Activated CD4-positive, alpha-beta T cell treated with anti-CD3 and anti-CD28 coated beads, Interleukin-2, amount 10 ng/mL, durations not matched to agents 7 days and 5 days (primary cell): ENCODE results near the gene PDIA4. TPM values are rescaled to one million over a fixed set of nuclear protein-coding genes. Genes with fewer than 3 reads are reported as not detected.
"Not testable (repeated sequence)": the region's sequence is repeated elsewhere in the genome, so short reads cannot be mapped to it uniquely, and the experiment has no call there.

Experiments
- CTCF ChIA-PET: fragments of 350-600 bp; sonication (Branson Sonifier 250); formaldehyde crosslinking; loops from one replicate; lab custom pipeline; 2021; ENCODE audit warnings: antibody characterized with exemption; lab: Charles Lee
- POLR2A ChIA-PET: fragments of 350-600 bp; sonication (Branson Sonifier 250); formaldehyde crosslinking; loops from one replicate; lab custom pipeline; 2021; ENCODE audit warnings: antibody characterized with exemption; lab: Charles Lee
- DNase-seq: peaks from one replicate; pipeline ENCODE4 v3.0.0-alpha.2; 2020
- H3K27ac Mint-ChIP-seq: one replicate; pipeline ENCODE4 v1.8.0; 2021; ENCODE audit warnings: mild to moderate bottlenecking, moderate library complexity, mixed read lengths
- H3K27me3 Mint-ChIP-seq: one replicate; pipeline ENCODE4 v1.8.0; 2021; ENCODE audit warnings: mixed read lengths
- H3K36me3 Mint-ChIP-seq: one replicate; pipeline ENCODE4 v1.8.0; 2021; ENCODE audit warnings: low read depth, mixed read lengths
- H3K4me1 Mint-ChIP-seq: one replicate; pipeline ENCODE4 v1.8.0; 2021; ENCODE audit warnings: mixed read lengths
- H3K4me3 Mint-ChIP-seq: one replicate; pipeline ENCODE4 v1.8.0; 2021; ENCODE audit warnings: mild to moderate bottlenecking, moderate library complexity, mixed read lengths
- H3K9me3 Mint-ChIP-seq: one replicate; pipeline ENCODE4 v1.8.0; 2021; ENCODE audit warnings: mixed read lengths
- total RNA-seq, 2 experiments: library from RNA; stranded (reverse); gene quantifications; one replicate each; pipeline ENCODE4 v1.2.3, GENCODE V29; 2021

PDIA4 gene
- total RNA-seq, 2 experiments from 2014 or later = 94.8 to 97.4 TPM

DNA sequence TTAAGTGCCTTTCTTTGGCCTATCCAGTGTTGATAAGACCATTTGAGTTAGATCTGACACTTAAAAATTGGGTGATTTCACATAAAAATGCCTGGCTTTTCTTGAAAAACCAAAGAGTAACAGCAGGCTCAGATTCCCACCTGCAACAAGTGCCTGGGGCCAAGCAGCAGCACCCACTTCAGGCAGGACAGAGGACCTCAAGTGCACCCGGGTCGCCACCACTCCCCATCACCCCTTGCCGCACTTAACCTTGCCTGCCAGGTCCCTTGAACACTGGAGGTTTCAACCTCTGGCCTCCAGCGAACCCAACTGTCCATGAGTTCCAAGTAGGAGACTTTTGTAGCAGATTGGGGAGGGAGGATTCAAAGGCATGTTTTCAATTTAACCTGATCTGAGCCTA is 30.8 kb downstream of the PDIA4 start:
- H3K36me3 Mint-ChIP-seq = peaks cover 3% of the 10 kb centered on the region
- no peaks in the 10 kb centered on the region for H3K9me3 Mint-ChIP-seq
- DNase-seq = no peak
- H3K4me3 Mint-ChIP-seq = no peak overlapping the region
- no peaks in the 10 kb centered on the region for H3K27me3 Mint-ChIP-seq
- no peaks in the 10 kb centered on the region for H3K4me1 Mint-ChIP-seq
- ChIA-PET CTCF (no interaction called here), POLR2A (no interaction called here)
- no peak overlapping the region for H3K27ac Mint-ChIP-seq

DNA sequence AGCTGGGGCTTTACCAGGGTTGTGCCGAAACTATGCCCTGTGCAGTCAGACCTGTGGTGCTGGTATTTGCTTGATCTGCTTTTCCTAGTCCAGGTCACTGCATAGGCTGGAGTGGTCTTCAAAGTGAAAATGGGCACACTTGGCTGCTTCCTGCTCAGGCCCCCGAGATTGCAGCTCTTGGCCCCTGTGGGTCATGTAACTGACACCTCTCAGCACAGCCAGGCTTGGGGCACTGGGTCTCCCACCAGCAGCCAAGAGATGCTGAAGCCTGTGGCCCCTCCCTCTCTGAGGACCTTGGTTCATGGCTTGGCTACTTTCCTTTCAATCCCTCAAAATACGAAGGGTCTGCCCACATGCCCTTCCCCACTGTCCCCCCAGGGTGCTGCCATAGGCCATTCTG is 33.7 kb downstream of the PDIA4 start:
- ChIA-PET POLR2A (no interaction called here), CTCF (interaction anchor here (0.7 to 1.7 kb wide), 3 partner anchors 11 to 79 kb away, joined by 3 to 5 read pairs (median 4); no protein-coding TSS in a partner anchor)
- no peak overlapping the region for H3K27ac Mint-ChIP-seq
- H3K4me1 Mint-ChIP-seq = no peaks in the 10 kb centered on the region
- H3K9me3 Mint-ChIP-seq = no peaks in the 10 kb centered on the region
- no peak overlapping the region for H3K4me3 Mint-ChIP-seq
- no peaks in the 10 kb centered on the region for H3K27me3 Mint-ChIP-seq
- DNase-seq = no peak
- H3K36me3 Mint-ChIP-seq = no peaks in the 10 kb centered on the region

DNA sequence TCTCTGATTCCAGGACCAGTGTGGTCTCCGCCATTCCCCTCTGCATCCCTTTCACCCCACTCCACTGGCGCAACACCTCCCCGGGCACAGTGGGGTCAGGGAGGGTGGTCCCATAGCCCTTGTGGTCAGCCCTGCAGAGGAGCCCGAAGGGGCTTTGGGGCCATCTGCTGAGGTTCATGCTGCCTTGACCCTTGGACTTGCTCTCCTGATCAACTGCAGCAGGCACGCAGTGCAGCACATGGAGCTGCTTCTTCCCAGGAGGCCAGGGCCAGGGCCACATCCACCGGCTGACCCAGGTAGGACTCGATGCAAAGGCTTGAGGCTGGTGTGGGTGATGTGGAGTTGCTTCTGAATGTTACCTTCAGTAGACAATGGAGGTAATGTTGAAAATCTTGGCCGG is 35.1 kb downstream of the PDIA4 start:
- POLR2A ChIA-PET = no interaction called here
- no peaks in the 10 kb centered on the region for H3K9me3 Mint-ChIP-seq
- DNase-seq = no peak
- H3K36me3 Mint-ChIP-seq = no peaks in the 10 kb centered on the region
- peaks cover 8% of the 10 kb centered on the region for H3K4me1 Mint-ChIP-seq
- peaks cover 3% of the 10 kb centered on the region for H3K27me3 Mint-ChIP-seq
- H3K4me3 Mint-ChIP-seq = no peak overlapping the region
- CTCF ChIA-PET = interaction anchor here (1.6 to 1.7 kb wide), 3 partner anchors 10 to 61 kb away, joined by 3 to 5 read pairs (median 4); no protein-coding TSS in a partner anchor
- no peak overlapping the region for H3K27ac Mint-ChIP-seq

DNA sequence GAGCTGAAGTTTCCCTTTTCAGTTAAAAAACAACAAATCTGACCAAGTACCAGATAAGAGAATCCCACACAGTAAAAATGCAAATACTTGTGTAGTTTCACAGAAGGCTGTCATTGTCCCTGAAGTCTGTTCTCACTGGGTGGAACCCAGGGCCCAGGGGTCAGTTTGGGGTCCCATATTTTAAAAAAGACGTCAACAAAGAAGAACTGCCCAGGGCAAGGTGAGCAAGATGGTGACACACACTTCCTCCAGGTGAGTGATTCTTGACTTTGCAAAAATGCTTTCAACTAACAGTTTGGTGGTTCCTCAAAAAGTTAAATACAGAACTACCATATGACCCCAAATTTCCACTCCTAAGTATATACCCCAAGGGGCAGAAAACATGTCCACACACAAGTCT is 36.8 kb downstream of the PDIA4 start:
- Mint-ChIP-seq H3K27me3 (peaks cover 6% of the 10 kb centered on the region), H3K36me3 (peaks cover 2% of the 10 kb centered on the region), H3K9me3 (no peaks in the 10 kb centered on the region), H3K4me1 (peaks cover 23% of the 10 kb centered on the region), H3K27ac (no peak overlapping the region), H3K4me3 (no peak overlapping the region)
- POLR2A ChIA-PET = no interaction called here
- no peak for DNase-seq
- CTCF ChIA-PET = interaction anchor here (0.9 to 2.4 kb wide), 2 partner anchors 9 to 14 kb away, joined by 3 to 10 read pairs; no protein-coding TSS in a partner anchor

DNA sequence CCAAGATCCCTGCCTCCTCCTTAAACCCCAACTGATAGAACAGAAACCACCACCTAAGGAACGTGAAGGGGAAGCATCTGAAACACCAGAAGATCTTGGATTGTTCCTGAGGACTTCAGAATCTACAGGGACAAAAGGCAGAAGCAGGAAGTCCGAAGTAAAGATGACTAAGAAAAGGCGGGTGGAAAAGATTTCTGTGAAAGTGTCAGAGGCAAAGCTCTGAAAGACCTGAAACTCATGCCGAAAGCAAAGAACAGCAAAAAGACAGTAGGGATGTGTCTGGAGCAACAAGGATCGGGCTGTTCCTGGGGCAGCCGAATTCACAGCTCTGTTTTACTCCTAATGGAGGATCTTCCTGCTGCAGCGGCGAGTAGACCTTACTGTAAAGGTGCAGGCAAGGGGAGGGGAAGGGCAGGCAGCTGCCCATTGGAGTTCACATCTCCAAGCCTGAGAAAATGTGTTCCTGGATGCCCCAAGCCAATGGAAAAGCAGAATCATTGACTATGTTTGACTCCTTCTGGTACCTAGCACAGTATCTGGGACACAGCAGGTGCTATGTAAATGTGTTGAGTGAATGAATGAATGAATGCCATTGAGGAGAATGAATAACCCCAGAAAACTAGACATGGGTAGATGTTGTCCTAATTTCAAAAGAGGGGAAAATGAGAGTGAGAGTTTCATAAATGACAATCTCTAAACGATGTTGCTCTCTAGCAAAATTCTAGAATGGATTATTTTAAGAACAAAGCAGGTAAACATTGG is 40.4 kb downstream of the PDIA4 start:
- Mint-ChIP-seq H3K4me1 (peaks cover 46% of the 10 kb centered on the region), H3K4me3 (peak overlapping the region; percentile 93), H3K27ac (peak overlapping the region; percentile 95), H3K27me3 (peaks cover 26% of the 10 kb centered on the region), H3K9me3 (no peaks in the 10 kb centered on the region), H3K36me3 (peaks cover 2% of the 10 kb centered on the region)
- no peak for DNase-seq
- ChIA-PET POLR2A (no interaction called here), CTCF (interaction anchor here (0.6 to 2.0 kb wide), 4 partner anchors 12 to 78 kb away, joined by 3 to 9 read pairs (median 6); no protein-coding TSS in a partner anchor)

DNA sequence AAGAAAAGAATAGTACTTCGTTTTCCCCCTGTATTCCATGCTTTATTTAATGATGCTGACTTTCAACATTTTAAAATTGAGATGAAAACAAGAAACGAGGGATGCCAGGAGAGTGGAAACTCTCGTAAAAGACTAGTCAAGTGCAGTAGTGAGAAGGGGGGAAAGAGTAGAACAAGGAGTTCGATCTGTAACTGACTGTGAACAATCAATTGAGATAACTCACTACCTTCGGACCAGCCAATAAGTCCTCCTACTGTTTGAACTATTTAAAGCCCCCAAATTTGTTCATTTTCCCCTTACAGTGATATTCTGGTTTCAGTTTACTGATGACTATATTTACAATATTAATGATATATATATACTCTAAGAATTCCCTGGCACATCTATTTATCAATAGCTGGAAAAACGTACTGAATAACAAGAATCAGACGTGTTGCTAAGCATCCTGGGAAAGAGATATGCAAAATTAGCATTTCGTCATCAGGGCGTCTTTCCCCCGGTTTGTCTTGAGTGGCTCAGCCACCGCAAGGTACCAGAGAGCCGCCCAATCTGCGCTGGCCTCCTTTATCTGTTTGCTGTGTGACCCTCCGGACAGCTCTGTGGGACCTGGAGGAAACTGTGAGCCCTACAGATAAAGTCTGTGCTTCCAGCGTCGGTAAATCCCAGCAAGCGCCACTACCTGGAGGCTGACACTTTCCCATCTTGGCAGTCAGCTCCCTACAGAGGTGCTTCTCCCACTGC is 41.1 kb downstream of the PDIA4 start:
- no peaks in the 10 kb centered on the region for H3K9me3 Mint-ChIP-seq
- H3K27ac Mint-ChIP-seq = peak overlapping the region; percentile 95
- peak; percentile 89 for DNase-seq
- H3K4me3 Mint-ChIP-seq = peak overlapping the region; percentile 93
- H3K27me3 Mint-ChIP-seq = peaks cover 28% of the 10 kb centered on the region
- POLR2A ChIA-PET = no interaction called here
- CTCF ChIA-PET = interaction anchor here (0.6 to 2.0 kb wide), 5 partner anchors 12 to 79 kb away, joined by 3 to 9 read pairs (median 5); no protein-coding TSS in a partner anchor
- H3K4me1 Mint-ChIP-seq = peaks cover 48% of the 10 kb centered on the region
- H3K36me3 Mint-ChIP-seq = peaks cover 2% of the 10 kb centered on the region

DNA sequence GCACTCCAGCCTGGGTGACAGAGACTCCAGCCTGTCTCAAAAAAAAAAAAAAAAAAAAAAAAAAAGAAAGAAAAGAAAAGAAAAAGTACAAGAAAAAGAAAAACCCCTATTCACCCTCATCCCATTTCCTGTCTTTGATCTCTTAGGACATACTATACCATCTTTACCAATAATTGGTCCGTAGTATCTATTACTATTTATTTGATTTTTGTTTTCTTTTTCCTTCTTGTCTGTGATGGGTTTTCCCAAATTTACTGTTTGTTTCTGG is 41.6 kb downstream of the PDIA4 start:
- Mint-ChIP-seq H3K4me3 (peak overlapping the region; percentile 93), H3K36me3 (peaks cover 2% of the 10 kb centered on the region), H3K4me1 (peaks cover 48% of the 10 kb centered on the region), H3K9me3 (no peaks in the 10 kb centered on the region), H3K27ac (peak overlapping the region; percentile 95), H3K27me3 (peaks cover 28% of the 10 kb centered on the region)
- no peak for DNase-seq
- ChIA-PET CTCF (interaction anchor here (0.6 to 1.0 kb wide), 2 partner anchors 24 to 128 kb away, joined by 5 read pairs; no protein-coding TSS in a partner anchor), POLR2A (no interaction called here)

DNA sequence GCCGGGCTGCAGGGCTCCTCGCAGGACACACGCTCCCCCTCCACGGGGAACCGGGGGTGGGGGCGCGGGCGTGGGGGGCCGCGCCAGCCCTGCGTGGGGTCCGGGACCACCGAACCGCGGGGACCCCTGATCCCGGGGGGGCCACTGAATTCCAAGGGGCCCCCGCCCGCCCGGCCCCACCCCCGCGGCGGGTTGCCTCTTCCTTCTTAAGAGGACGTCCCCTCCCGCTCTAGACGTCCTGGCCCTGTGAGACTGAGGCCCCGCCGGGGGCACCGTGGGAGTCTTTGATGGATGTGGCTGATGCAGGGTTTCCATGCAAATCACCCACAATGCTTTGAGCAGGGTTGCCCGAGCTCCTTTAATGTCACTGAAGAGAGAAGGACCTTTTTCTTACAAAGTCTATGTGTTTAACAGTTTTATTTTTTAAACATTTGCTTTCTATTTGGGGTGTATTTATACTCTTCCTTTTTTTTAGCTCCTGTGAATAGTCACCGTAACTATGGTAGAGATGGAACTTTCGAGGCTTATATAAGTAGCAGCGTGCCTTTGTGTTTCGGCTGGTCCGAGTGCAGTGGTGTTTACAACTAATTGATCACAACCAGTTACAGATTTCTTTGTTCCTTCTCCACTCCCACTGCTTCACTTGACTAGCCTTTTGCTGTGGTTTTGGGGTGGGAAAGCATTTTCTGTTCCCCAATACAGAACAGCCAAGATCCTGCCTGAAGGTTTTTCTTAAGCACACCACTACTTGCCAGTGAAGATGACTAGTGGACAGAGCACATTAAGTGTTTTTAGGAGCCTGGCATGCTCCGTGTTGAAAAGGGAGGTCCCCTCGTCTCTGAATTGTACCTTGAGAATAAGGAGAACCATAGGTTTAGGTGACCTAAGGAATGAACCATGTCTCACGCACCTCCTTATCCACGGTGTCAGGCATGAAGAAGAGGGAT is 44.8 kb downstream of the PDIA4 start:
- peaks cover 4% of the 10 kb centered on the region for H3K9me3 Mint-ChIP-seq
- CTCF ChIA-PET = interaction anchor here (0.6 to 1.4 kb wide), 8 partner anchors 9 to 473 kb away, joined by 3 to 5 read pairs (median 3); no protein-coding TSS in a partner anchor
- POLR2A ChIA-PET = interaction anchor here (0.5 to 0.7 kb wide), 2 partner anchors 78 to 128 kb away, joined by 3 to 14 read pairs; no protein-coding TSS in a partner anchor

DNA sequence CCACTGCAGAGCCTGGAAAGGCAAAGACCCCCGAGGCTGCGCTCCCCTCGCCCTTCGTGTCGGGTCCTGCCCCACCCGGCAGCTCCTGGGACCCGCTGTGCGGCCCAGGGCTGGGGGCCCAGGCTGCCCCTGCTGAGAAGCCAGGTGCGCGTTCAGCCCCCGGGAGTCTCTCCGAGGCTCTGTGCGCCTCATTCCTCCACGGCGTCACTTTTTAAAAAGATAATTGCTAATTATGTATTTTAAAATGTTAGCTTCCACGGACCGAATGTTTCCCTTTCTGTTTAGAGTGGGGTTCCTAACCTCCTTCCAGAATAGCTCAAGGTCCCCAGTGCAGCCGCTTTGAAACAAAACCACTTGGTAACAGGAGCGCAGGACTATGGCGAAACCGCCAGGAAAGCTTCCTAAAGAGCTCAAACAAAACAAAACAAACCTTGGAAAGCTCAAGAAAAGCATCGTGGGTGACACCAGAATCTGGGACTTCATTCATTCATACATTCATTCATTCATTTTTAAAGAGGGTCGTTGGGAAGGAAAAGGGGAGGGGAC is 45.6 kb downstream of the PDIA4 start:
- POLR2A ChIA-PET = interaction anchor here (0.5 to 0.7 kb wide), 2 partner anchors 78 to 129 kb away, joined by 3 to 14 read pairs; no protein-coding TSS in a partner anchor
- no peak for DNase-seq
- peaks cover 30% of the 10 kb centered on the region for H3K27me3 Mint-ChIP-seq
- peaks cover 4% of the 10 kb centered on the region for H3K36me3 Mint-ChIP-seq
- peak overlapping the region; percentile 87 for H3K27ac Mint-ChIP-seq
- H3K9me3 Mint-ChIP-seq = peaks cover 4% of the 10 kb centered on the region
- peak overlapping the region; percentile 93 for H3K4me3 Mint-ChIP-seq
- peaks cover 50% of the 10 kb centered on the region for H3K4me1 Mint-ChIP-seq
- CTCF ChIA-PET = interaction anchor here (0.6 to 1.4 kb wide), 6 partner anchors 8 to 472 kb away, joined by 3 to 5 read pairs (median 3); no protein-coding TSS in a partner anchor

More for the DNA sequence above, 44.8 kb downstream of the PDIA4 start:
- H3K27me3 Mint-ChIP-seq = peaks cover 30% of the 10 kb centered on the region
- peaks cover 4% of the 10 kb centered on the region for H3K36me3 Mint-ChIP-seq
- DNase-seq = peak; percentile 88
- H3K4me1 Mint-ChIP-seq = peaks cover 57% of the 10 kb centered on the region
- H3K27ac Mint-ChIP-seq = peak overlapping the region; percentile 87
- peak overlapping the region; percentile 93 for H3K4me3 Mint-ChIP-seq

DNA sequence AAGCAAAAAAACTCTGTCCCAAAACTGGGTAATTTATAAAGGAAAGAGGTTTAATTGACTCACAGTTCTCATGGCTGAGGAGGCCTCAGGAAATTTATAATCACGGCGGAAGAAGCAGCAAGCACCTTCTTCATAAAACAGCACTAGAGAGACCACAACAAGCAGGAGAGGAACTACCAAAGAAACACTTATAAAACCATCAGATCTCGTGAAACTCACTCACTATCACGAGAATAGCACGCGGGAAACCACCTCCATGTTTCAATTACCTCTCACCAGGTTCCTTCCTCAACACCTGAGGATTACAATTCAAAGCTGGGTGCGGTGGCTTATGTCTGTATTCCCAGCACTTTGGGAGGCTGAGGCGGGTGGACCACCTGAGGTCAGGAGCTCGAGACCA is 48.5 kb downstream of the PDIA4 start:
- H3K4me1 Mint-ChIP-seq = peaks cover 33% of the 10 kb centered on the region
- H3K27me3 Mint-ChIP-seq = peaks cover 21% of the 10 kb centered on the region
- ChIA-PET CTCF (interaction anchor here (0.9 to 1.4 kb wide), 3 partner anchors 13 to 26 kb away, joined by 3 to 4 read pairs (median 4); no protein-coding TSS in a partner anchor), POLR2A (interaction anchor here (0.7 kb wide), 1 partner anchor 20 kb away, joined by 3 read pairs; no protein-coding TSS in a partner anchor)
- peak overlapping the region; percentile 41 for H3K4me3 Mint-ChIP-seq
- H3K9me3 Mint-ChIP-seq = peaks cover 4% of the 10 kb centered on the region
- peaks cover 2% of the 10 kb centered on the region for H3K36me3 Mint-ChIP-seq
- peak; percentile 36 for DNase-seq
- H3K27ac Mint-ChIP-seq = peak overlapping the region; percentile 70

DNA sequence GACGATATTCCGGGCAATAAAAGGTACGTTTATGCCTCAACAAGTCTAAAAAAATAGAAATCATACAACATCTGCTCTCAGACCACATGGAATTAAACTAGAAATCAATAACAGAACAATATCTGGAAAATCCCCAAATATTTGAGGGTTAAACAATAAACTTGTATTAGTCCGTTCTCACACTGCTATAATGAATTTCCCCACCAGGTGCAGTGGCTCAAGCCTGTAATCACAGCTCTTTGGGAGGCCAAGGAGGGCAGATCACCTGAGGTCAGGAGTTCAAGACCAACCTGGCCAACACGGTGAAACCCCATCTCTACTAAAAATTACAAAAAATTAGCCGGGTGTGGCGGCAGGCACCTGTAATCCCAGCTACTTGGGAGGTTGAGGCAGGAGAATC is 49.2 kb downstream of the PDIA4 start:
- POLR2A ChIA-PET, DNase-seq: not testable (repeated sequence)
- CTCF ChIA-PET = interaction anchor here (0.9 to 1.4 kb wide), 3 partner anchors 13 to 27 kb away, joined by 3 to 4 read pairs (median 4); no protein-coding TSS in a partner anchor

More for the DNA sequence above, 49.2 kb downstream of the PDIA4 start:
- H3K36me3 Mint-ChIP-seq, H3K4me3 Mint-ChIP-seq, H3K9me3 Mint-ChIP-seq: not testable (repeated sequence)
- Mint-ChIP-seq H3K27me3 (peaks cover 15% of the 10 kb centered on the region), H3K27ac (peak overlapping the region; percentile 70), H3K4me1 (peaks cover 26% of the 10 kb centered on the region)
